Measurements from ENCODE around the gene GID4. TPM values are rescaled to one million over a fixed set of nuclear protein-coding genes. Genes with fewer than 3 reads are reported as not detected.

Gene GID4
- total RNA-seq, 3 donors from 2014 or later: 5.8 to 24.4 (median 5.8) TPM

- Histone ChIP-seq H3K9me3 (no peaks in the 10 kb centered on the region), H3K36me3 (ENCODE audit: low read depth) (no peaks in the 10 kb centered on the region), H3K4me1 (ENCODE audit: low read depth) (no peaks in the 10 kb centered on the region), H3K4me3 (no peak overlapping the region)
- intact Hi-C loops (cut with DNase I, micrococcal nuclease): no loop called here
- no peak for TF ChIP-seq CTCF (IDR thresholded peaks at IDR 0.05)
- DNase-seq: no peak
- no peak for ATAC-seq
Observed at GRCh38 chr17:18107971-18108370, 68.8 kb downstream of the GID4 start.

GRCh38 chr17:18108401-18109312 is 69.4 kb downstream of the GID4 start, which contains the start of gene MYO15A:
Gene MYO15A, plus strand, starts transcription at chr17:18108756. Its CDS starts 10,045 bp downstream, at chr17:18118801.
- DNase-seq (no peak), ATAC-seq (no peak)
- no peak for TF ChIP-seq CTCF (IDR thresholded peaks at IDR 0.05)
- no peaks in the 10 kb centered on the region for H3K36me3 ChIP-seq (ENCODE audit: low read depth)
- H3K4me3 ChIP-seq: no peak within 1 kb of the TSS
- H3K4me1 ChIP-seq (ENCODE audit: low read depth): no peaks in the 10 kb centered on the region
- intact Hi-C loops (cut with DNase I, micrococcal nuclease): no loop called here
- H3K9me3 ChIP-seq: no peaks in the 10 kb centered on the region

GRCh38 chr17:18109935-18110485 is 70.8 kb downstream of the GID4 start:
- H3K4me3 ChIP-seq: no peak overlapping the region
- no peaks in the 10 kb centered on the region for H3K4me1 ChIP-seq (ENCODE audit: low read depth)
- TF ChIP-seq CTCF (IDR thresholded peaks at IDR 0.05): no peak
- H3K9me3 ChIP-seq: no peaks in the 10 kb centered on the region
- intact Hi-C loops (cut with DNase I, micrococcal nuclease): no loop called here
- ATAC-seq (no peak), DNase-seq (no peak)
- H3K36me3 ChIP-seq (ENCODE audit: low read depth): no peaks in the 10 kb centered on the region

- intact Hi-C loops (cut with DNase I, micrococcal nuclease): no loop called here
- no peak overlapping the region for H3K4me3 ChIP-seq
- H3K36me3 ChIP-seq (ENCODE audit: low read depth): no peaks in the 10 kb centered on the region
- TF ChIP-seq CTCF (IDR thresholded peaks at IDR 0.05): no peak
- no peaks in the 10 kb centered on the region for H3K9me3 ChIP-seq
- H3K4me1 ChIP-seq (ENCODE audit: low read depth): no peaks in the 10 kb centered on the region
- ATAC-seq (no peak), DNase-seq (no peak)
Observed at GRCh38 chr17:18110636-18111145, 71.5 kb downstream of the GID4 start.

- TF ChIP-seq CTCF (IDR thresholded peaks at IDR 0.05): no peak
- no peaks in the 10 kb centered on the region for H3K4me1 ChIP-seq (ENCODE audit: low read depth)
Observed at GRCh38 chr17:18111330-18111971, 72.2 kb downstream of the GID4 start.

More at GRCh38 chr17:18111330-18111971, 72.2 kb downstream of the GID4 start:
- H3K36me3 ChIP-seq (ENCODE audit: low read depth): no peaks in the 10 kb centered on the region
- DNase-seq: no peak
- H3K4me3 ChIP-seq: no peak overlapping the region
- no peaks in the 10 kb centered on the region for H3K9me3 ChIP-seq
- intact Hi-C loops (cut with DNase I, micrococcal nuclease): no loop called here
- ATAC-seq: no peak

Data from mucosa of descending colon (tissue), 3 donors.